ENCODE measurements around the gene GPR12.

GRCh38 chr13:26784704-26785639, 24.4 kb upstream of the GPR12 start:
- no peak for TF ChIP-seq TAF1 (IDR thresholded peaks at IDR 0.05; ENCODE audit: low read depth, low read length)
- TF ChIP-seq POLR2A (IDR thresholded peaks at IDR 0.05; ENCODE audit: low read depth, low read length): no peak
- TF ChIP-seq POLR2AphosphoS5 (IDR thresholded peaks at IDR 0.05; ENCODE audit: low read depth, low read length): no peak
- TF ChIP-seq PAX5 (IDR thresholded peaks at IDR 0.05; ENCODE audit: insufficient read depth, low read length, severe bottlenecking): no peak
- no peak for TF ChIP-seq POU2F2 (IDR thresholded peaks at IDR 0.05; ENCODE audit: low read depth, low read length)

Data from GM12891 (cell line).